H1 (cell line): ENCODE data around the gene KLK1. TPM values are rescaled to one million over a fixed set of nuclear protein-coding genes. Genes with fewer than 3 reads are reported as not detected.

Experiments
- ATF2 ChIP-seq: IDR thresholded peaks from 2 replicates; pipeline ENCODE4 v1.6.1; 2012; ENCODE audit warnings: low read length, inconsistent platforms
- RAD21 ChIP-seq, 2 experiments: IDR thresholded peaks in 1 of 2; conservative IDR thresholded peaks in 1 of 2; 2 replicates each; pipeline ENCODE4 v1.6.1; 2011; ENCODE audit warnings: low read depth in 2 of 2, low read length in 2 of 2, improper control_type of control experiment in 1 of 2, inconsistent platforms in 1 of 2, mild to moderate bottlenecking in 1 of 2, moderate library complexity in 1 of 2
- SP4 ChIP-seq: IDR thresholded peaks from 2 replicates; pipeline ENCODE4 v1.6.1; 2012; ENCODE audit warnings: low read length, inconsistent platforms
- polyA plus RNA-seq, 7 experiments: library from polyadenylated mRNA; depleted of rRNA in 3 of 7; stranded (reverse) in 5 of 7; unstranded in 2 of 7; fragments of >200 nt in 5 of 7; fragments of 200-250 nt in 2 of 7; gene quantifications; 1 replicate in 5 of 7; 2 replicates in 1 of 7; 4 replicates in 1 of 7; pipeline versions ENCODE4 v1.2.1 to v1.2.3, GENCODE V29; 2011 to 2013; ENCODE audit warnings: missing spikeins in 2 of 7, mixed read lengths in 2 of 7
- total RNA-seq: library from RNA; stranded (reverse); fragmentation: NEBNext Ultra II Directional; extraction: Animal tissue kit (Norgen Biotek cat#: 25700); gene quantifications from 2 replicates; pipeline ENCODE4 v1.2.1, GENCODE V29; 2021

KLK1 gene
- total and polyA plus RNA-seq, 2 of the 8 experiments (the other 6 are each of a cell fraction or from before 2014, with no cell fraction given) = 3.4 to 4.0 TPM

DNA sequence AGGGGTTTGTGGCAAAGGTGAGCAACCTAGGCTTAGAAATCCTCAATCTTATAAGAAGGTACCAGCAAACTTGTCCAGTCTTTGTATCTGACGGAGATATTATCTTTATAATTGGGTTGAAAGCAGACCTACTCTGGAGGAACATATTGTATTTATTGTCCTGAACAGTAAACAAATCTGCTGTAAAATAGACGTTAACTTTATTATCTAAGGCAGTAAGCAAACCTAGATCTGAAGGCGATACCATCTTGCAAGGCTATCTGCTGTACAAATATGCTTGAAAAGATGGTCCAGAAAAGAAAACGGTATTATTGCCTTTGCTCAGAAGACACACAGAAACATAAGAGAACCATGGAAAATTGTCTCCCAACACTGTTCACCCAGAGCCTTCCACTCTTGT is 45.9 kb upstream of the KLK1 start (continued):
- TF ChIP-seq ATF2 (no peak), RAD21 (IDR thresholded peaks at IDR 0.05 in 1 of 2, conservative IDR thresholded peaks at IDR 0.05 in 1 of 2; ENCODE audit: low read depth in 2 of 2, low read length in 2 of 2) (no peak), SP4 (no peak)
